Measurements from ENCODE around the gene SDF4.

Gene SDF4

DNA sequence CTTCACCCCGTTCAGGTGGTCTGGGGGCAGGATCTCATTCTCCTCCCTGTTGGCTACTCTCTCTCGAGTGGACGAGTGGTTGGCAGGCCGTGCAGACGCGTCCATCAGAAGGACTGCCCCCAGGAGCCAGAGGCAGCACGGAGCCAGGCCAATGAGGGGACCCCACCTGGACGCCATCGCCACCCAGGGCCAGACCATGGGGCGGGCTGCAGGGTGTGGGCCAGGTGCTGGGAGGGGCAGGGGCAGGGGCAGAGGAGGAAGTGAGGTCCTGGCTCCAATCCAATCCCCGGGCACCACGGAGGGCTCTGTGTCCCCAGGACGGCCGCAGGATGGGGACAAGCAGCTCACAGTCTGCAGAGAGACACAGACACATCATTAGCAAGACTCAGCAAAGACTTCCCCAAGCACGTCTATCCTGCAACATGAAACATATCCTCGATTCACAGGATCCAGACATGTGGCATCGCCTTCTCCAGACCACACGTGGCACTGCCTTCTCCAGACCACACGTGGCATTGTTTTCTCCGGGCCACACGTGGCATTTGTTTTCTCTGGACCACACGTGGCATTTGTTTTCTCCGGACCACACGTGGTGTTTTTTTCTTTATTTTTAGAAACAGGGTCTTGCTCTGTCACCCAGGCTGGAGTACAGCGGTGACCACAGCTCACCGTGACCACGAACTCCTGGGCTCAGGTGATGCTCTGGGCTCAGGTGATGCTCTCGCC is 3.0 kb downstream of the SDF4 start:
- DNase-seq (ENCODE audit: low read depth): no peak

DNA sequence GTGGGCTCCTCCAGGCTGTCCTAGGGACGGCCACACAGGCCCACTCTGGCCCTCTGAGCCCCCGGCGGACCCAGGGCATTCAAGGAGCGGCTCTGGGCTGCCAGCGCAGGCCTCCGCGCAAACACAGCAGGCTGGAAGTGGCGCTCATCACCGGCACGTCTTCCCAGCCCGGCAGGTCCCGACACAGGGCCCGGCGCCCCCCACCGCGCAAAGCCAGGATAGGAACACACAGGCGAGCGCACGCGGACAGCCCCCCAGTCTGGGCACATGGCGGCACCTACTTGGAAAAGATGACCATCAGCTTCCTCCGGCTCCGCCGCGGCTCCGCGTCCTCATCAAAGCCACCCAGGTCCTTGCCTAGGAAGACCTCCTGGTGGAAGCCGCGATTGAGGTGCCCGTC is 3.6 kb downstream of the SDF4 start:
- no peak for DNase-seq (ENCODE audit: low read depth)

- DNase-seq (ENCODE audit: low read depth): no peak
These were observed 4.4 kb downstream of the SDF4 start for GRCh38 chr1:1227386-1227785.

DNA sequence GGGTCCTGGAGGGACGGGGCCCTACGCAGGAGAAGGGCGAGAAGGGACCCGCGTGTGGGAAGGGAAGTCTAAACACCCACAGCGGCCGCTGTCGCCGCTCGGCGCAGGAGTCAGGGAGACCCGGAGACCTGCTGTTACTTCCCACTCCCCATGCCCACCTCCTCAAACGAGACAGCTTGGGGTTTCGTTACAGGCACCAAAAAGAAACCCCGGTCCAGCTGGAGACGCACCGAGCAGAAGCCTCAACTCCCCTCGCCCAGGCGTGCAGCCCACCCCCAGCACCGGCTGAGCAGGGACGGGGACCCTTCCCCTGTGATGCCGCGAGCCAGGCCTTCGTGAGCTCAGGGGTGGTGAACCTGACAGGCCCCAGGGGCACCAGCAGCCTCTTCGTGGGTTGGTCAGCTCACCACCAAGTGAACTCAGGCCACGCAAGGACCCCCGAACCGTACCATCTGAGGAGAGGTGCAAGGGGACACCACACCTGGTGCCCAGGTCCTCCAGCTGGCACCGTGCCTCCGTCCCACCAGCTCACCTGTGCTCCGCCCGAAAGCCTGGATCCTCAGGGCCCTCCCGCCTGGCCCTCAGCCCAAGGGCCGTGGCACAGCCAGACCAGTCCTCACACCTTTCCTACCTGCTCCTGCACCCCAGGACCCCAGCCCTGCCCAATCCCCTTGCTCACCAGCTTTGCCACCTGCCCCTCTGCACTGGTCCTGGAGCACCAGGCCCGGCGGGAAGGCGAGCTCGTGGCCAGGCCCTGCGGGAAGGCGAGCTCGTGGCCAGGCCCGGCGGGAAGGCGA is 5.0 kb downstream of the SDF4 start:
- DNase-seq (ENCODE audit: low read depth): no peak

DNA sequence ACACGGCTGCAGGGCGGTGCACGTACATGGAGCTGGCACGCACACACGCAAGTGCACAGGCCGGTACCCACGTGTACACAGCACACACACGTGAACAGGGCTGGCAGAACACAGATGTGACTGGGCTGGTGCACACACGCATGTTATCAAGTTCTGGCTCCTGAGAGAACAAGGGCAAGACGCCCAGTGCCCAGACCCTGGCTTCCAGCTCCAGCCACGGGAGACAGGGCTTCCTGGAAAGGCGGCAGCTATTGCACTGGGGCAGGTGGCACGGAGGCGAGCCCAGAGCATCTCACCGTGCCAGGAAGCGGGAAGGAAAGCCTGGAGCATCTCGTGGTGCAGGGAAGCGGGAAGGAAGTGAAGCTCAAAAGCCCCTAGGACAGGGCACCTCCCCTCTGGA is 5.9 kb downstream of the SDF4 start:
- no peak for DNase-seq (ENCODE audit: low read depth)

DNA sequence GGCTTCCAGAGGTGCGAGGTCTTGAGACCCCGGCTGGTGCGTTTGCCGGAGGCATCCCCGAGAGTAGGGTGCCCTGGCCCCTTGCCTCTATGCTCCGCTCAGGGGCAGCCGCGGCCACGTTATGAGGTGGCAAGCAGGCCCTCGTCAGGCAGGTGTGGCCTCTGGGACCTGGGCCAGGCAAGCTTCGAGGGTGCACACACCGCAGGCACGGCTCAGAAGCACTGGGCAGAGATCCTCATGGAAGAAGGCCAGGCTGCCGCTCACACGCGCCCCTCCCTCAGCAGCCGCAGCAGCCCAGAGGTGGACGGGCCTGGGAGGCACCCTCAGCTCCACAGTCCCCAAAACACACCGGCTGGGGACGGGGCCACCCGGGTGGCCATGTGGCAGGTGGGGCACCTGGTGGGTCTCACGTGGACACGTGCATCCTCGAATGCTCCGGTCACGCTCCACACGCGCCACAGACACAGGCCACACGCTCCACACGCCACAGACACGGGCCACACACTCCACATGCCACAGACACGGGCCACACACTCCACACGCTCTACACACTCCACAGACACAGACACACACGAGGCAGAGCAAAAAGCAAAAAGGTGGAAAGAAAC is 6.5 kb downstream of the SDF4 start:
- no peak for DNase-seq (ENCODE audit: low read depth)

- no peak for DNase-seq (ENCODE audit: low read depth)
These were observed 7.9 kb downstream of the SDF4 start for GRCh38 chr1:1223891-1224290.

DNA sequence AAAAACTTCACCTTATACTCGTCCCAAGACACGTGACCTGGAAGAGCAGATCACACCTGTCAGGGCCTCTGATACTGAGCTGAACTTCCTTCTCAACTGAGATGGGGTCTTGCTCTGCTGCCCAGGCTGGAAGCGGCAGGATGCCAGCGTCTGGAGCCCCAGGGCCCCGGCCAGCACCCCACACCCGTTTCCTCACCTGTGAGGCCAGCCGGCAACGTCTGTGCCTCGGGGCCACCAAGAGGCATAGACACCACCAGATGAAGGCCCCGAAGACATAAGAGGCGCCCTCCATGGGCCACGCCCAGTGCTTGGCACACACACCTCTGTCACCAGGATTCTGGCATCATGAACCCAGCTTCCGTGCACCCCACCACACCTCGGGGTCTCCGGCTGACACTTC is 8.5 kb downstream of the SDF4 start:
- DNase-seq (ENCODE audit: low read depth): no peak

- no peak for DNase-seq (ENCODE audit: low read depth)
These were observed 9.1 kb downstream of the SDF4 start for GRCh38 chr1:1222575-1223225.

DNA sequence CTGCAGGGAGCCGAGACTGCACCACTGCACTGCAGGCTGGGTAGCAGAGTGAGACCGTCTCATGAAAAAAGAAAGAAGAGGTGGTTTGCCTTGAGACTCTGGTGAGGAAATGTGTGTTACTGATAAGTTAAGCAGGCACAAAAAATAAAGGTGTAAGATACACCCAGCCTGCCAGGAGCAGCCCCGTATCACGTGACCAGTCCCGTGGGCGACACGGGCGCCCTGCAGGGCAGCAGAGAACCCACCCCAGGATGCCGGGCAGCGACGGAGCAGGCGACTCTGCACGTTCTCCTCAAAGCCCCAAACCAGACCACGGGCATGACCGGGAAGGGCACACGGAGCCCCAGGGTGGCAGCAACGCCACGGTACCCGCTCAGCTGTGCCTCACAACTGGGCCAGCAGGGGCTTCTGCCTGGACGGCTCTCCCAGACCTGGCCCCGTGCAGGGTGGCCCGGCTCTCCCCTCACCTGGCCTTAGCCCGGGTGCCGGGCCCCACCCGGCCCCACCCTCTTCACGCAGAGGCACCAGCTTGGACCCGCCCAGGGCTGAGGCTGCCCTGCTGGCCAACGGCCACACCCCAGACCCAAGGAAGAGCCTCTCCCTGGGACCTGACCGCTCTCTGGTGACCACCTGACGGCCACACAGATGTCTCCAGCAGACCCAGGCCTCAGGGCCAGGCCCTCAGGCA is 9.8 kb downstream of the SDF4 start:
- DNase-seq (ENCODE audit: low read depth): no peak

DNA sequence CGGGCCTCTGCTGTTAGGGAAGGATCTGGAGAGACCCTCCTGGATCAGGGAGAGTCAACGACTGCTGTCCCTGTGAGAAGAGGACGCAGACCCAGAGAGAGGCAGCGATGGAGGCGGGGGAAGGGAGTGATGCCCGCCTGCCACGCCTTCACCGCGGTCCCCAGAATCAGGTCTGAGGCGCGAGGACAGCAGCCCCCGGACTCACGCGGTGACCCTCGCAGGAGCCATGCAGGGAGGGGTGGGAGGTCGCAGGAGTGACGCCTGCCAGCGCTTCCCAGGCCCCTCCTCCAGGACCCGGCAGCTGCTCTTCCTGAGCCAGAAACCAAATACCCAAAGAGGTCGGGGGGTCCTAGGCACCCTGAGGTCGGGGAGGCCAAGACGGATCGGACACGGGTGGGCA is 11.6 kb downstream of the SDF4 start:
- DNase-seq (ENCODE audit: low read depth): no peak

- DNase-seq (ENCODE audit: low read depth): no peak
These were observed 12.5 kb downstream of the SDF4 start for GRCh38 chr1:1219341-1219740.

GRCh38 chr1:1218524-1219200 is 13.1 kb downstream of the SDF4 start:
- DNase-seq (ENCODE audit: low read depth): no peak

GRCh38 chr1:1217621-1218523 is 13.9 kb downstream of the SDF4 start:
- DNase-seq (ENCODE audit: low read depth): no peak

GRCh38 chr1:1216770-1217620 is 14.8 kb downstream of the SDF4 start:
- DNase-seq (ENCODE audit: low read depth): no peak

- DNase-seq (ENCODE audit: low read depth): no peak
These were observed 15.8 kb downstream of the SDF4 start for GRCh38 chr1:1215881-1216605.

DNA sequence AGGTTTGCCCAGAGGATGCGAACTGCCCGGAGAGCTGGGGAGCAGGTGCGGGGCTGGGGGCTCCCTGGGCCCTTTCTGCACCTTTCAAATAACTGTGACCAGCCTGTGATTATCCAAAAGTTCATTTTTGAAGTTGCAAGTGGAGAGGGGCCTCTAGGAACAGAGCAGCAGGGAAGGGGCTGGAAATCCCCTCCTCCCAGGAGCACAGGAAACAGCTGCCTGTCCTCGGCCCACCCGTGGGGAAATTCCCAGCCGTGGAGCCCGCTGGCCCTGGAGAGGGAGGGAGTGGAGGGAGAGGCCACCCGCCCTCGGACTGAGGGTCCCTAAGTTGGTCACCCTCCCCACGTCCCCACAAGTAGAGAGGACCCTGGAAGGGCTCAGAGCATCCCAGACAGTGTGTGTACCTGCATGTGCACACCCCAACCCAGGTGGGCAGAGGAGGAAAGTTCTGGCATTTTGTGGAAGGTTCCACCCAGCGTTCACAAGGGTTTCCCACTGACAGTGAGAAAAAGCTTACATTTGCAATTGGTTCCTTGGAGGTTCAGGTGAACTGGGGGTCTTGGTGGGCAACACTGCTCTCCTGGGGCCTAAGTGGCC is 16.6 kb downstream of the SDF4 start:
- DNase-seq (ENCODE audit: low read depth): no peak

Measured in stromal cell of bone marrow (primary cell).